ENCODE data around the gene RNU1-2.
"Not testable (repeated sequence)": the region's sequence is repeated elsewhere in the genome, so short reads cannot be mapped to it uniquely, and the experiment has no call there.

RNU1-2 gene

GRCh38 chr1:16927256-16927655, 31.5 kb downstream of the RNU1-2 start:
- no peak for DNase-seq

DNA sequence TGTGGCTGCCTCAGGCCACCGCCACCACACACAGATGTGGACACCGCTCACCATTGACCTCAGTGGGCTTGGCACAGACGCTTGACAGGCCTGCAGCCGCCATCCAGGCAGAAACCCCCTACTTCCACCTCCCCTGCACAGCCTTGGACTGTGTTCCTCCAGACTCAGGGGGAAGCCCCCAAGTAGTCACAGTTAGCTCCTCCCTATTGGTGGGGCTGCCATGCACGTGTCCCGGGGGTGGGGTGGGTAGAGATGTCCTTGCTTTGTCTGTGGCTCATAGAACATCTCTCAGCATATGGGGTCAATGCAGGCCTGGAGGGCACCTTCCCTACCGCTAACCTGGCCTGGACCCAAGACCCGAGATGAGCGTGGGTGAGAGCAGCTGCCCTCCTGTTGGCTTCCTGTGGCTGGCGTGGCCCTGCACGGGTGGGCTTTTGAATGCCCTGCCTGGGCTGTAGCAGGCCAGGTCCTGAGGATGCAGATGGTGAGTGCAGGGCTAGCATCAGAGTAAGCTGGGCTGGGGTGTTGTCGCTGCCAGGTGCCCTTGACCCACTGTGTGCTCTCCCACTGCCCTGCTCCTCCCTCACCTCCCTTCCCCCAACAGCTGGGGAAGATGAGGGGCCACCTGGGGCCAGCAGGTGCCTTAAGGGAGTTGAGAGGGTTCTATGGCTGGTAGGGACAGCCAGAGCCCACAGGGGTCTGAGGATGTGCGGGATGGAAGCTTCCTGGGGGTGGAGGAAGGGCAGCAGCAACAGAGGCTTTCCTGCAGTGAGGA, 32.1 kb downstream of the RNU1-2 start:
- DNase-seq: no peak

DNA sequence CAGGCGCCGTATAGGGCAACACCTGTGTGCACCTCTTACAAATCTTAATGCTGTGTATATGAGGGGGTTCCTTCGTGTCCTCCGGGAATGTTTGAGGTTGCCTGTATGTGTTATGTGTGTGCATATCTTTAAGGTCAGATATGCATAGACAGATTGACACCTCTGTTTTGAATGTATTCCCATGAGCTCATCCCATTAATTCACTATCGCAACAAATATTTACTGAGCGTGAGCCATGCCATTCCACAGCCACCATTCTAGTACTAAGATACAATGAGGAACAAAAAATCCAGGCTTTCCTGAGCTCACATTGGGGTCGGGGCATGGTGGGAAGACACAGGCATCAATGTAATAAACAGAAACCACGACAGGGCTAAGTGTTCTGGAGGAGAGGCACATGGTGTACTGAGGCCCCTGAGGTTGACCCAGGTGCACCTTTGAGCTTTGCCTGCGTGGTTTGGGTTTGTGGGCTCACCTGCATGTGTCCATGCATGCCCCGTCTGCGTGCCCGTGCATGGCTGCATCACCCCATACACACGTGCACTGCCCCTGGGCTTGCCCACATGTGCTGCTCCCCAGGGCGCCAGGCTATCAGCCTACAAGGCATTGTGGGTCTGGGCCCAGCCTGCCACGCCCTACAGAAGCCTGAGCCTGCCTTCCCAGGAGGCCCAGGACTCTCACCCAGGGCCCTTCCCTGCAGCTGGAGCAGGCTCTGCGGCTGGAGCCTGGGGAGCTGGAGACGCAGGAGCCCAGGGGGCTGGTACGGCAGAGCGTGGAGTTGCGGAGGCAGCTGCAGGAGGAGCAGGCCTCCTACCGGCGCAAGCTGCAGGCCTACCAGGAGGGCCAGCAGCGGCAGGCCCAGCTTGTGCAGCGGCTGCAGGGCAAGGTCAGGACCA, 33.6 kb downstream of the RNU1-2 start:
- not testable (repeated sequence) for DNase-seq

DNA sequence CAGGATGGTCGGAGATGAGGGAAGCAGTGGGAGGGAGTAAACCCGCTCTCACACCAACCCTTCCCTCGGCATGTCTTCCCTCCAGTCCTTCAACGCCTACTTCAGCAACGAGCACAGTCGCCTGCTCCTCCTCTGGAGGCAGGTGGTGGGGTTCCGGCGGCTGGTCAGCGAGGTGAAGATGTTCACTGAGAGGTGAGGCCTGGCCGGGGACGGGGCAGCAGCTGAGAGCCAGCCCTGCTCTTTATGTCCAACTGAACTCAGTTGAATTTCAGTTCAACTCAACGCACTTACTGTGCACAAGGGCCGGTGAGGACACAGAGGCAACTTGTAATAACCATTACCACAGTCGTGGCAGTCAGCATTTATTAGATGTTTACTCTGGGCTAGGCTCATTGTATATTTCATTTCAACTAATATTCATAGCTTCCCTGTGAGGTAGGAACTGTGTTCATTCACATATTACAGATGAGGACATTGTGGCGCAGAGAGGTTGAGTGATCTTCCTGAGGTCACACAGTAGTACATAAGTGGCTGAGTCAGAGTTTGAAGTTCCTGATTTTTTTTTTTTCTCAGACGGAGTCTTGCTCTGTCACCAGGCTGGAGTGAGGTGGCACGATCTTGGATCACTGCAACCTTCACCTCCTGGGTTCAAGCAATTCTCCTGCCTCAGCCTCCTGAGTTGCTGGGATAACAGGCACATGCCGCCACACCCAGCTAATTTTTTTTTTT, 35.6 kb downstream of the RNU1-2 start:
- not testable (repeated sequence) for DNase-seq

- DNase-seq: not testable (repeated sequence)
Measured at GRCh38 chr1:16933945-16934344, 38.2 kb downstream of the RNU1-2 start.

DNA sequence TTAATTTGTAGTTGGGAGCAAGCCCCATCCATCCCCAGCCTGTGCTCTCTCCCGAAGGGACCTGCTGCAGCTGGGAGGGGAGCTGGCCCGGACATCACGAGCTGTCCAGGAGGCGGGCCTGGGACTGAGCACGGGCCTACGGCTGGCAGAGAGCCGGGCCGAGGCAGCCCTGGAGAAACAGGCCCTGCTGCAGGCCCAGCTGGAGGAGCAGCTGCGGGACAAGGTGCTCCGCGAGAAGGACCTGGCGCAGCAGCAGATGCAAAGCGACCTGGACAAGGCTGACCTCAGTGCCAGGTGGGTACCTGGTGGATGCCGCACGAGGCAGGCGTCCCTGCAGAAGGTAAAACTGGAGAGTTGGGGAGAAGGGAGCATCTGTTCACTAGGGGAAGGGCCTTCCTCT, 40.8 kb downstream of the RNU1-2 start:
- not testable (repeated sequence) for DNase-seq

DNA sequence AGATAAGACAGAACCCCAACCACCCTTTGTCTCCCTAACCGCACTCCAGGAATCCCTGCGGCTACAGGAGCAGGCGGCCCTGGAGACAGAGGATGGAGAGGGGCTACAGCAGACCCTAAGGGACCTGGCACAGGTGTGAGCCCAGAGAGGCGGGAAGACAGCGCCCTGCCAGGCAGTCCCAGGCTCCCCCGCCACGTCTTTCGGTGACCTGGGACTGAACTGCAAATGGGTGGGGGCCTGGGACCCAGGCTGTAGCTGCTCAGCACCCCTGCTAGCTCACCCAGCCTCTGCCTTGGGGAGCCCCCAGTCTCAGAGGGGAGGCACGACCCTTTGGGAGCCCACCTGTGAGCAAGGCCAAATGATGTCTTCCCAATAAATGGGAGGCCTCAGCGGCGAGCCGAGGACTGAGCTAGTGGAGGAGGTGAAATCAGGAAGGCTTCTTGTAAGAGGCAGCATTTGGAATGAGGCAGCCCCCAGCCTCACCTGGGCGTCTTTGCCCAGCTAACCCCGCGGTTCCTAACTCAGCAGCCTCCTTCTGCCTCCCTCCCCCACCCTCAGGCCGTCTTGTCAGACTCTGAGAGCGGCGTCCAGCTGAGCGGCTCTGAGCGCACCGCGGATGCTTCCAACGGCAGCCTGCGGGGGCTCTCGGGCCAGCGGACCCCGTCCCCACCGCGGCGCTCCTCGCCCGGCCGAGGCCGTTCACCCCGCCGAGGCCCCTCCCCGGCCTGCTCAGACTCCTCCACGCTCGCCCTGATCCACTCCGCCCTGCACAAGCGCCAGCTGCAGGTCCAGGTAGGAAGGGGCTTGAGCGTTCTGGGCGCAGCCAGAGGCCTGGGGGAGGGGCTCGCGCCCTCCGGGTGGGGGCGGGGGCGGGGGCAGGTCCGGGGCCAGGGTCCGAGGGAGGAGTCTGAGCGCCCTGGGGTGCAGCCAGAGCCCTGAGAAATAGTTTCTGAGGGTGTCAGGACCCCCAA, 42.9 kb downstream of the RNU1-2 start:
- no peak for DNase-seq

- DNase-seq: not testable (repeated sequence)
Measured at GRCh38 chr1:16939386-16940180, 43.8 kb downstream of the RNU1-2 start.

DNA sequence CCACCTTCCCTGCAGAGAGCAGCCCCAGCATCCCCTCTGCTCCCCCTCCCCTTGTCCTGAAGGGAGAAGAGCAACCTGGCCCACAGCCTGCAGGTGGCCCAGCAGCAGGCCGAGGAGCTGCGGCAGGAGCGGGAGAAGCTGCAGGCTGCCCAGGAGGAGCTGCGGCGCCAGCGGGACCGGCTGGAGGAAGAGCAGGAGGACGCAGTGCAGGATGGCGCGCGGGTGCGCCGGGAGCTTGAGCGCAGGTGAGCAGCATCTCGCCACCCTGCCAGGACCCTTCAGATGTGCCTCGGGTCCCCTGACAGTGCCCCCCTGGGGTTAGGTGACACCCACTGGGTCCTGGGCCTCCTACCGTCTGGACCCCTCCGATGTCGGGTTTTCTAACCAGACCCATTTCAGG, 48.3 kb downstream of the RNU1-2 start:
- no peak for DNase-seq

DNA sequence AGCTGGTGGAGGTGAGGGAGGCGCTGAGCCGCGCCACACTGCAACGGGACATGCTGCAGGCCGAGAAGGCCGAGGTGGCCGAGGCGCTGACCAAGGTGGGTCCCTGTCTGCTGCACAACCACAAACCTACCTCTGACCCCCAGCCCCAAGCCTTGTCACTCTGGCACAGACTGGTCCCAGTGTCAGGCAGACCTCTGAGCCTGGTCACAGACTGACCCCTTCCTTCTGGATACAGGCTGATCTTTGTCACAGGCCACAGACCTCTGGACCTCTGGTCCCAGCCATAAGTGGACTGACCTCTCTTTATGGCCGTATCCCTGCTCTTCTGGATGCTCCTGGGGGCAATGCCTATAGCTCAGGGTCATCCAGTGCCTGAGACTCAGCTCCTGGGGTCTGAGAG, 49.7 kb downstream of the RNU1-2 start:
- not testable (repeated sequence) for DNase-seq
